Measurements from ENCODE around the gene RFFL. TPM values are rescaled to one million over a fixed set of nuclear protein-coding genes. Genes with fewer than 3 reads are reported as not detected.

RFFL gene
- total and polyA plus RNA-seq, 9 of the 15 experiments (the other 6 are each of a cell fraction or from before 2014, with no cell fraction given): 3.4 to 18.1 (median 12.8) TPM

- TF ChIP-seq CGGBP1 (CRISPR knock-in tag; IDR thresholded peaks at IDR 0.05) (no peak), HDAC1 (IDR thresholded peaks at IDR 0.05) (peak in 1 of 2 experiments; percentile 54; a peak in 2 of 4 replicates), SRSF1 (IDR thresholded peaks at IDR 0.05; ENCODE audit: low read depth, low read length) (no peak), TFAP4 (CRISPR knock-in tag; IDR thresholded peaks at IDR 0.05; ENCODE audit: borderline replicate concordance) (peak; percentile 42; the same call in 1 of the 2 replicates), ZNF124 (CRISPR knock-in tag; IDR thresholded peaks at IDR 0.05) (no peak), MAX (CRISPR knock-in tag; IDR thresholded peaks at IDR 0.05) (peak; percentile 38; the same call in 1 of the 2 replicates), ZNF146 (CRISPR knock-in tag; IDR thresholded peaks at IDR 0.05; ENCODE audit: unreplicated experiment) (no peak), RBFOX2 (IDR thresholded peaks at IDR 0.05; ENCODE audit: low read depth, low read length) (peak; percentile 96), PPARD (CRISPR knock-in tag; IDR thresholded peaks at IDR 0.05) (no peak), PML (IDR thresholded peaks at IDR 0.05; ENCODE audit: low read length) (peak; percentile 50), ESRRB (CRISPR knock-in tag; IDR thresholded peaks at IDR 0.05; ENCODE audit: borderline replicate concordance) (no peak), MYC (IDR thresholded peaks at IDR 0.05; ENCODE audit: low read depth, low read length) (peak; percentile 89), MYC (CRISPR knock-in tag; IDR thresholded peaks at IDR 0.05; ENCODE audit: borderline replicate concordance, low read depth) (peak; percentile 47; the same call in 1 of the 2 replicates), DACH1 (IDR thresholded peaks at IDR 0.05; ENCODE audit: partially characterized antibody) (no peak), PBX2 (CRISPR knock-in tag; IDR thresholded peaks at IDR 0.05; ENCODE audit: low read depth) (no peak), PBX2 (tag; conservative IDR thresholded peaks at IDR 0.05; ENCODE audit: low read depth) (no peak), ZNF282 (CRISPR knock-in tag; IDR thresholded peaks at IDR 0.05) (no peak)
- TF ChIP-seq, protein P1, sequence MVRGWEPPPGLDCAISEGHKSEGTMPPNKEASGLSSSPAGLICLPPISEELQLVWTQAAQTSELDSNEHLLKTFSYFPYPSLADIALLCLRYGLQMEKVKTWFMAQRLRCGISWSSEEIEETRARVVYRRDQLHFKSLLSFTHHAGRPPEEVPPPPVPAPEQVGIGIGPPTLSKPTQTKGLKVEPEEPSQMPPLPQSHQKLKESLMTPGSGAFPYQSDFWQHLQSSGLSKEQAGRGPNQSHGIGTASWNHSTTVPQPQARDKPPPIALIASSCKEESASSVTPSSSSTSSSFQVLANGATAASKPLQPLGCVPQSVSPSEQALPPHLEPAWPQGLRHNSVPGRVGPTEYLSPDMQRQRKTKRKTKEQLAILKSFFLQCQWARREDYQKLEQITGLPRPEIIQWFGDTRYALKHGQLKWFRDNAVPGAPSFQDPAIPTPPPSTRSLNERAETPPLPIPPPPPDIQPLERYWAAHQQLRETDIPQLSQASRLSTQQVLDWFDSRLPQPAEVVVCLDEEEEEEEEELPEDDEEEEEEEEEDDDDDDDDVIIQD (CRISPR knock-in tag; IDR thresholded peaks at IDR 0.05): no peak
These were observed 82.6 kb downstream of the RFFL start (continued) for GRCh38 chr17:34980681-34981537.

Data from K562 (cell line).